Measurements from ENCODE around the gene CHST3.
"Not testable (repeated sequence)": the region's sequence is repeated elsewhere in the genome, so short reads cannot be mapped to it uniquely, and the experiment has no call there.

Gene CHST3, protein sequence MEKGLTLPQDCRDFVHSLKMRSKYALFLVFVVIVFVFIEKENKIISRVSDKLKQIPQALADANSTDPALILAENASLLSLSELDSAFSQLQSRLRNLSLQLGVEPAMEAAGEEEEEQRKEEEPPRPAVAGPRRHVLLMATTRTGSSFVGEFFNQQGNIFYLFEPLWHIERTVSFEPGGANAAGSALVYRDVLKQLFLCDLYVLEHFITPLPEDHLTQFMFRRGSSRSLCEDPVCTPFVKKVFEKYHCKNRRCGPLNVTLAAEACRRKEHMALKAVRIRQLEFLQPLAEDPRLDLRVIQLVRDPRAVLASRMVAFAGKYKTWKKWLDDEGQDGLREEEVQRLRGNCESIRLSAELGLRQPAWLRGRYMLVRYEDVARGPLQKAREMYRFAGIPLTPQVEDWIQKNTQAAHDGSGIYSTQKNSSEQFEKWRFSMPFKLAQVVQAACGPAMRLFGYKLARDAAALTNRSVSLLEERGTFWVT

DNA sequence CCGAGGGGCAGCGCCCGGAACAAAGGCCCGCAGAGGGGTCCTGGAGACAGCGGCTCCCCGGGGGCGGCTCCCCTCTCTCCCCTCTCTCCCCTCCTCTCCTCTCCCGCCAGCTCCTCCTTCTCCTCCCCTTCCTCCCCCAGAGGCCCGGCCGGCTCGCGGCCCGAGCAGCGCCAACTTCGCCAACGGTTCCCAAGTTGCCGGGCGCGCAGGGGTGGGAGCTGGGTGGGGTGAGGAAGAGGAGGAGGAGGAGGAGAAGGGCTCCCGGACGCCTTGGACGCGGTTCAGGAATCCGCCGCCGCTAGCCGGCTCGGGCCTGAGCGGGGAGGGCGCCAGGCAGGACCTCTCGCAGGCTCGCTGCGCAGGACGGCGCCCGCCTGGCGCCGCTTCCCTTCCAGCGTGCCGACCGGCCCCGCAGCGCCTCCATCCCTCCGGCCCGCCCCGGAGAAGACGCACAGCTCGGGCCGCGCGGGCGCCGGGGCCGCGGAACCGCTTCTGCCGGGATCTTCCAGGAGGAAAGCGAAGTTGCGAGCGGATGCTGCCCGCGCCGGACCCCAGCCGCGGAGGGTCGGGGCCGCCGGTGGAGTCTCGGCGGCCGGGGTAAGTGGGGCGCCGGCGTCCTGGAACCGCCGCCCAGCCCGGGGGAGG is at the start of gene CHST3:
Gene CHST3 (plus strand): TSS at position 298 of the 645 bp plus-strand sequence. CDS start 41,448 bp downstream, outside the sequence.
- H3K9ac ChIP-seq (ENCODE audit: low read depth, low read length): peak within 1 kb of the TSS; percentile 62
- H3K27ac ChIP-seq (ENCODE audit: low read depth, low read length): peak within 1 kb of the TSS; percentile 26
- peak within 1 kb of the TSS; percentile 63 for H3K4me3 ChIP-seq (ENCODE audit: low read depth, low read length)

DNA sequence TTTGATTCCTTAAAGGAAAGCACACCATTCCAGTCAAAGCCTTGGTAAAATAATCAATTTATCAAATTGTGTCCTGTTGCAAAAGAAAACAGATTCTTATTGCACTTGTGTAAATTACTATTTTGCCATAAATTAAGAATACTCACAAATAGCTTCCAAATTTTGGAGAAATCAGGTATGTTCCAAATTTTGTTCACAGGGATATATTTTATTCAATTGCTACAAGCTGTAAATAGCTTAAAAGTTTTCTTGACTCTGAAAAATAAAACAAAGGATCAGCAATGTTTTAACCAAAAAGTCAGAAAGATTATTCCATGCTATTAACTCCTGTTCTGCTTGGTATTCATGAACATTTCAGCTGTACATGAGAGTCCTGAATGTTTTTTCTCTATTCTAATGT is 47.4 kb upstream of the CHST3 start:
- H3K9ac ChIP-seq (ENCODE audit: low read depth, low read length): no peak overlapping the region
- no peaks in the 10 kb centered on the region for H3K4me1 ChIP-seq (ENCODE audit: control insufficient read depth, insufficient read depth, low read length)
- H3K4me3 ChIP-seq (ENCODE audit: low read depth, low read length): no peak overlapping the region
- H3K27me3 ChIP-seq (ENCODE audit: control insufficient read depth, insufficient read depth, low read length): no peaks in the 10 kb centered on the region
- H3K27ac ChIP-seq (ENCODE audit: low read depth, low read length): no peak overlapping the region
- no peaks in the 10 kb centered on the region; the same call in 1 of the 2 replicates for H3K9me3 ChIP-seq (ENCODE audit: control insufficient read depth, insufficient read depth, low read length)
- no peaks in the 10 kb centered on the region for H3K36me3 ChIP-seq (ENCODE audit: control insufficient read depth, insufficient read depth, low read length)

More for the DNA sequence above, at the start of gene CHST3:
- Histone ChIP-seq H3K27me3 (ENCODE audit: control insufficient read depth, insufficient read depth, low read length) (peaks cover 40% of the 10 kb centered on the region), H3K9me3 (ENCODE audit: control insufficient read depth, insufficient read depth, low read length) (no peaks in the 10 kb centered on the region), H3K36me3 (ENCODE audit: control insufficient read depth, insufficient read depth, low read length) (no peaks in the 10 kb centered on the region), H3K4me1 (ENCODE audit: control insufficient read depth, insufficient read depth, low read length) (peaks cover 15% of the 10 kb centered on the region)

DNA sequence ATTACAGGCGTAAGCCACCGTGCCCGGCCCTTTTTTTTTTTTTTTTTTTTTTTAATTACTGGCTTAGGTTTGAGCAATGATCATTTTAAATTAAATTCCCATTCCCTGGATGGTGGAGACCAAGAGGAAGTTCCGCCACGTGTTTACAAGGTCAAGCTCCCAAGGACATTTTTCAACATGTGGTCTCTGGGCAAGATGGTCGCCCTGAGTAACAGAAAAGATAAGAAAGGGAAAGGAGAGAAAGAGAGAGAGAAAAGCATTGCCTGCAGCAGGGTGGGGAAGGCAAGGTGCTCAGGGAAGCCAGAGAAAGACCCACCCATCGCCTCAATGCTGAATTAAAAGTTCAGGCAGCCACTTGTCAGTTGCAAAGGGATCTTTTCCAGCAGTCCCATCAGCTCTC is 45.2 kb upstream of the CHST3 start:
- Histone ChIP-seq H3K36me3 (ENCODE audit: control insufficient read depth, insufficient read depth, low read length) (no peaks in the 10 kb centered on the region), H3K27me3 (ENCODE audit: control insufficient read depth, insufficient read depth, low read length) (no peaks in the 10 kb centered on the region), H3K4me1 (ENCODE audit: control insufficient read depth, insufficient read depth, low read length) (no peaks in the 10 kb centered on the region), H3K9me3 (ENCODE audit: control insufficient read depth, insufficient read depth, low read length) (no peaks in the 10 kb centered on the region; the same call in 1 of the 2 replicates), H3K9ac (ENCODE audit: low read depth, low read length) (no peak overlapping the region), H3K27ac (ENCODE audit: low read depth, low read length) (no peak overlapping the region), H3K4me3 (ENCODE audit: low read depth, low read length) (no peak overlapping the region)

DNA sequence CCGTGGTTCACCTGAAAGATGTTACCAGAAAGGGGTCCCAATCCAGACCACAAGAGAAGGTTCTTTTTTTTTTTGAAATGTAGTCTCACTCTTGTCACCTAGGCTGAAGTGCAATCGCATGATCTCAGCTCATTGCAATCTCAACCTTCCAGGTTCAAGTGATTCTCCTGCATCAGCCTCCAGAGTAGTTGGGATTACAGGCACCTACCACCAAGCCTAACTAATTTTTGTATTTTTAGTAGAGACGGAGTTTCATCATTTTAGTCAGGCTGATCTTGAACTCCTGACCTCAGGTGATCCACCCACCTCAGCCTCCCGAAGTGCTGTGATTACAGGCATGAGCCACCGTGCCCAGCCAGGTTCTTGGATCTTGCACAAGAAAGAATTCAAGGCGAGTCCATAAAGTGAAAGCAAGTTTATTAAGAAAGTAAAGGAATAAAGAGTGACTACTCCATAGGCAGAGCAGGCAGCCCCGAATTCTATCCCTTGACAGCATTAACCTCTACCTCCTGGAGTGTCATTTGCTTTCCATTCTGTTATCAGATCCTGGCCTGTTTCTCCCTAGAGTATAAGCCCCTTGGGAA is 44.1 kb upstream of the CHST3 start:
- not testable (repeated sequence) for H3K9ac ChIP-seq (ENCODE audit: low read depth, low read length); H3K27ac ChIP-seq (ENCODE audit: low read depth, low read length); H3K4me1 ChIP-seq (ENCODE audit: control insufficient read depth, insufficient read depth, low read length); H3K9me3 ChIP-seq (ENCODE audit: control insufficient read depth, insufficient read depth, low read length); H3K27me3 ChIP-seq (ENCODE audit: control insufficient read depth, insufficient read depth, low read length); H3K4me3 ChIP-seq (ENCODE audit: low read depth, low read length); H3K36me3 ChIP-seq (ENCODE audit: control insufficient read depth, insufficient read depth, low read length)

DNA sequence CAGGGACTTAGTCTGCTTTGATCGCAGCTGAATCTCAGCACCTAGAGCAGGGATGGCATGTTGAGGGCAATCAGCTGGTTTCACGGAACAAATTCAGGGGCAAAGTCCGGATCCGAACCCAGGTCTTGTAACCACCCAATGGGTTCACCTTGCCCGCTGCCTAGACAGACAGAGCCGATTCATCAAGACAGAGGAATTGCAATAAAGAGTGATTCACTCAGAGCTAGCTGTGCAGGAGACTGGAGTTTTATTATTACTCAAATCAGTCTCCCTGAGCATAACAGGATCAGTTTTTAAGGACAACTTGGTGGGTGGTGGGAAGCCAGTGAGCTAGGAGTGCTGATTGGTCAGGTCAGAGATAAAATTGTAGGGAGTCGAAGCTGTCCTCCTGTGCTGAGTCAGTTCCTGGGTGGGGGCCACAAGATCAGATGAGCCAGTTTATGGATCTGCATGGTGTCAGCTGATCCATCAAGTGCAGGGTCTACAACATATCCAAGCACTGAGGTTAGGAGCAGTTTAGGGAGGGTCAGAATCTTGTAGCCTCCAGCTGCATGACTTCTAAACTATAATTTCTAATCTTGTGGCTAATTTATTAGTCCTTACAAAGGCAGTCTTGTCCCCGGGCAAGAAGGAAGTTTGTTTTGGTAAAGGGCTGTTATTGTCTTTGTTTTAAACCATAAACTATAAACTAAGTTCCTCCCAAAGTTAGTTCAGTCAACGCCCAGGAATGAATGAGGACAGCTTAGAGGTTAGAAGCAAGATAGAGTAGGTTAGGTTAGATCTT is 43.5 kb upstream of the CHST3 start:
- no peak overlapping the region for H3K9ac ChIP-seq (ENCODE audit: low read depth, low read length)

DNA sequence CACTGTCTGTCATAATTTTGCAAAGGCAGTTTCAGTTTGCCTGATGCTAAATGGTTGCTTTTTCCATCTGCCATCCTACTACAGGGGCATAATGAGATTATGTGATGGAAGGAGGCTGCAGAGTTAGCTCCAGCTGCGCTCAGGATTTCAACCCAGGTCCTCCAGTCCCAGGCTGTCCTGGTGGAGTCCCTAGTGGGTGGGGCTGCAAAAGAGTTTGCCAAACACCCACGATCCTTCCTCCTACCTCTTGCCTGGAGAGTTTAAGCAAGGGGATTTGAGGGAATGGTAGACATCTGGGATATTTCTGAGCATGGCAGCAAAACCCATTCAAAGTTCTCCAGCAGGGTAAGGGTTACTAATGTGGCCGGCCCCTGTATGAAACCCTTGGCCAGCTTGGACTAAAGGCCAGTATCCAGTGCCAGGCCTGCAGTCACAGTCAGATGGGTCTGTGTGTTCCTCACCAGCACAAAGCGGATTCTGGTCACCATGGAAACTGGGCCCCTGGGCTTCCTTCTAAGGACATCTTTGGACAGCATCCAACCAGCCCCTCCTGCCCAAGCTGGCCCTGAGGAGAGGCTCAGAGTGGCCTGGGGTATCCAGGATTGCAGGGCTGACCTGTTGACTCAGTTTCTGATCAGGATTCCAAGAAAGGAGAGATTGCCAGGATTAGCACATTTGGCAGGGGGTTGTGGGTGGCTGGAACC is 42.7 kb upstream of the CHST3 start:
- no peak overlapping the region for H3K27ac ChIP-seq (ENCODE audit: low read depth, low read length)
- H3K9ac ChIP-seq (ENCODE audit: low read depth, low read length): no peak overlapping the region
- H3K9me3 ChIP-seq (ENCODE audit: control insufficient read depth, insufficient read depth, low read length): no peaks in the 10 kb centered on the region; the same call in 1 of the 2 replicates
- H3K4me1 ChIP-seq (ENCODE audit: control insufficient read depth, insufficient read depth, low read length): no peaks in the 10 kb centered on the region
- H3K4me3 ChIP-seq (ENCODE audit: low read depth, low read length): no peak overlapping the region
- no peaks in the 10 kb centered on the region for H3K27me3 ChIP-seq (ENCODE audit: control insufficient read depth, insufficient read depth, low read length)
- H3K36me3 ChIP-seq (ENCODE audit: control insufficient read depth, insufficient read depth, low read length): no peaks in the 10 kb centered on the region

More for the DNA sequence above, 43.5 kb upstream of the CHST3 start:
- no peak overlapping the region for H3K4me3 ChIP-seq (ENCODE audit: low read depth, low read length)
- H3K9me3 ChIP-seq (ENCODE audit: control insufficient read depth, insufficient read depth, low read length): no peaks in the 10 kb centered on the region; the same call in 1 of the 2 replicates
- H3K27ac ChIP-seq (ENCODE audit: low read depth, low read length): no peak overlapping the region
- H3K27me3 ChIP-seq (ENCODE audit: control insufficient read depth, insufficient read depth, low read length): no peaks in the 10 kb centered on the region
- H3K36me3 ChIP-seq (ENCODE audit: control insufficient read depth, insufficient read depth, low read length): no peaks in the 10 kb centered on the region
- H3K4me1 ChIP-seq (ENCODE audit: control insufficient read depth, insufficient read depth, low read length): no peaks in the 10 kb centered on the region

DNA sequence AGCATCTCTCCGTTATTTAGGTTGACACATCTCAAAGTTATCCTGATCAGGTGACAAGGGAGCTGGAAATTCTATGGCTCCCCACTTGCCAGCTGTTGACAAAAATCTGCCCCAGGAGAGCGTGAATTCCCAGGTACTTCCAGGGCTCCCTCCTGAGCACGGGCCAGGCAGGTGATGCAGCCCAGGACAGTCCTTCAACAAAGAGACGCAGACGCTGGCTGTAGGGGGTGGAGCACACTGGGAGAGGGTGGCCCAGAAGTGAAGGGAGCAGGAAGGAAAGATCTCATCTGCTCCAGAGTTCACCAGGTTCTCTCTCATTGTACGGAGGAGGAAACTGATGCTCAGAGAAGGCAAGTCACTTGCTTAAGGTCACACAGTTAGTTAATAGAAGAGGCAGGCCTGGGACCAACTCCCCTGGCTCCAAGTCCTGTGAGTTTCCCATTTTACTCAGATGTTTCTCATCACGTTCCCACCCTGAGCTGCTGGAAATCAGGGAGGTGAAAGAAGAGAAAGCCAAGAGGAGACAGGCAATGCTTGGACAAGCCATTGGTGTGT is 41.0 kb upstream of the CHST3 start:
- H3K4me1 ChIP-seq (ENCODE audit: control insufficient read depth, insufficient read depth, low read length): no peaks in the 10 kb centered on the region
- H3K27ac ChIP-seq (ENCODE audit: low read depth, low read length): no peak overlapping the region
- H3K9me3 ChIP-seq (ENCODE audit: control insufficient read depth, insufficient read depth, low read length): no peaks in the 10 kb centered on the region
- H3K9ac ChIP-seq (ENCODE audit: low read depth, low read length): no peak overlapping the region
- H3K4me3 ChIP-seq (ENCODE audit: low read depth, low read length): no peak overlapping the region
- H3K36me3 ChIP-seq (ENCODE audit: control insufficient read depth, insufficient read depth, low read length): no peaks in the 10 kb centered on the region
- no peaks in the 10 kb centered on the region for H3K27me3 ChIP-seq (ENCODE audit: control insufficient read depth, insufficient read depth, low read length)

DNA sequence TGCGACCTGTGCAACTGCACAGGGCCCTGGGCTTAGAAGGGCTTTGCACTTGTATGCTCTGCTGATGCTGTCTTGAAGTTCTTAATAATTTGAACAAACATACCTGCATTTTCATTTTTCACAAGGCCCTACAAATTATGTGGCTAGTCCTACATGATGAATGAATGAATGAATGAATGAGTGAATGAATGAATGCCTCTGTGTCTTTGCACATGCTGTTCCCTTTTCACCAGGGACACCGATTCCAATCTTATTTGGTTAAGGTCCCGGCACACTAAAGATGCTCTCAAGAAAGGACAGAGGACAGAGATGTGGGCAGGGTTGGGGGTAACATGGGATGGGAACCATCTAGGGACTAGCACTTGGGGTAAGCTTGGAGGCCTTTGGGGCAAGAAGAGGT is 39.4 kb upstream of the CHST3 start:
- H3K9ac ChIP-seq (ENCODE audit: low read depth, low read length): no peak overlapping the region

DNA sequence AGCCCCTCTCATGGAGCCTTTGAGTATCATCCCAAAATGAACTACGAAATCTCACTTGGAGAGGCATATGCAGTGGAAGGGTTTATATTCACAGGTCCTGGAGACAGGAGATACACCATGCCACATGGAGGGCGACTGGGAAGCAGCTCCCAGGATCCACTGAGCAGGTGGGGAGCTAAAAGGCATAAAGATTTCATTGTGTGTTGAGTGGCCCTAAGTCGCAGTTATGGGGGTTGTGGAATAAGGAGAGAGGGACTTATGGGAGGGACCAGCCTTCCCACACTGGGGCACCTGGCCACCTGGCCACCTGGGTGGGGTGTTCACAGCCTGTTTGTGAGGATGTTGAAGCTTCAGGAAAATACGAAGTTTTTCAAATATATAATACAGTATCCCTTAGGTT is 37.0 kb upstream of the CHST3 start:
- Histone ChIP-seq H3K9me3 (ENCODE audit: control insufficient read depth, insufficient read depth, low read length) (no peaks in the 10 kb centered on the region), H3K4me3 (ENCODE audit: low read depth, low read length) (no peak overlapping the region), H3K4me1 (ENCODE audit: control insufficient read depth, insufficient read depth, low read length) (no peaks in the 10 kb centered on the region), H3K27me3 (ENCODE audit: control insufficient read depth, insufficient read depth, low read length) (no peaks in the 10 kb centered on the region), H3K9ac (ENCODE audit: low read depth, low read length) (no peak overlapping the region), H3K27ac (ENCODE audit: low read depth, low read length) (no peak overlapping the region), H3K36me3 (ENCODE audit: control insufficient read depth, insufficient read depth, low read length) (no peaks in the 10 kb centered on the region)

More for the DNA sequence above, 39.4 kb upstream of the CHST3 start:
- no peak overlapping the region for H3K4me3 ChIP-seq (ENCODE audit: low read depth, low read length)
- H3K27ac ChIP-seq (ENCODE audit: low read depth, low read length): no peak overlapping the region
- H3K27me3 ChIP-seq (ENCODE audit: control insufficient read depth, insufficient read depth, low read length): no peaks in the 10 kb centered on the region
- no peaks in the 10 kb centered on the region for H3K9me3 ChIP-seq (ENCODE audit: control insufficient read depth, insufficient read depth, low read length)
- H3K4me1 ChIP-seq (ENCODE audit: control insufficient read depth, insufficient read depth, low read length): no peaks in the 10 kb centered on the region
- H3K36me3 ChIP-seq (ENCODE audit: control insufficient read depth, insufficient read depth, low read length): no peaks in the 10 kb centered on the region

All from HUES48 (cell line).